ENCODE measurements around the gene TTC7B.
A peak's percentile ranks its signal among the peaks of the same experiment; 100 is the strongest.
"Not testable (repeated sequence)": the region's sequence is repeated elsewhere in the genome, so short reads cannot be mapped to it uniquely, and the experiment has no call there.

TTC7B gene, protein sequence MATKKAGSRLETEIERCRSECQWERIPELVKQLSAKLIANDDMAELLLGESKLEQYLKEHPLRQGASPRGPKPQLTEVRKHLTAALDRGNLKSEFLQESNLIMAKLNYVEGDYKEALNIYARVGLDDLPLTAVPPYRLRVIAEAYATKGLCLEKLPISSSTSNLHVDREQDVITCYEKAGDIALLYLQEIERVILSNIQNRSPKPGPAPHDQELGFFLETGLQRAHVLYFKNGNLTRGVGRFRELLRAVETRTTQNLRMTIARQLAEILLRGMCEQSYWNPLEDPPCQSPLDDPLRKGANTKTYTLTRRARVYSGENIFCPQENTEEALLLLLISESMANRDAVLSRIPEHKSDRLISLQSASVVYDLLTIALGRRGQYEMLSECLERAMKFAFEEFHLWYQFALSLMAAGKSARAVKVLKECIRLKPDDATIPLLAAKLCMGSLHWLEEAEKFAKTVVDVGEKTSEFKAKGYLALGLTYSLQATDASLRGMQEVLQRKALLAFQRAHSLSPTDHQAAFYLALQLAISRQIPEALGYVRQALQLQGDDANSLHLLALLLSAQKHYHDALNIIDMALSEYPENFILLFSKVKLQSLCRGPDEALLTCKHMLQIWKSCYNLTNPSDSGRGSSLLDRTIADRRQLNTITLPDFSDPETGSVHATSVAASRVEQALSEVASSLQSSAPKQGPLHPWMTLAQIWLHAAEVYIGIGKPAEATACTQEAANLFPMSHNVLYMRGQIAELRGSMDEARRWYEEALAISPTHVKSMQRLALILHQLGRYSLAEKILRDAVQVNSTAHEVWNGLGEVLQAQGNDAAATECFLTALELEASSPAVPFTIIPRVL

GRCh38 chr14:90815822-90816662 lies at the start of gene TTC7B:
TSS of gene TTC7B (minus strand) at chr14:90816430. CDS start at chr14:90816295, 135 bp downstream.
- Histone ChIP-seq H3K27ac (peak within 1 kb of the TSS in 10 of 21 experiments; percentile 10 to 81 (median 55)), H3K4me3 (peak within 1 kb of the TSS; percentile 40 to 63 (median 48))

GRCh38 chr14:90864741-90865140 lies 48.5 kb upstream of the TTC7B start:
- Histone ChIP-seq H3K4me3 (no peak overlapping the region), H3K27ac (no peak overlapping the region)

GRCh38 chr14:90858511-90858910 lies 42.3 kb upstream of the TTC7B start:
- H3K27ac ChIP-seq = no peak overlapping the region

DNA sequence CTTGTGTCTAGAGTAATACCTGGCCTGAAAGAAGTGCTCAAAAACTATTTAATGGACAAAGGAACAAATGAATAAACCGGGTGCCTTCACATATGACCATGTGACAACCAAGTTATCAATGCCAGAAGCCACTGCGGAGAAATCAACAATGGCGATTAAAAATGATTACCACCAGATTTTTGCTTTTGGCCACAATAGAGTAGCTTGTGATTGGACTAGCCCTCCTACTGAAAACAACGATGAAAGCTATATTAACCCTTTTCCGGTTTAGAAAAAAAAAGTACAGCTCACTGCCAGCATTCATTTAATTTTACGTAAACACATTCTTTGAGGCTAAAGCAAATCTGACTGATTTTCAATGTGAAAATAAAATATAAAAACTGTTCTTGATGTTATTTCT lies 41.6 kb upstream of the TTC7B start:
- no peak overlapping the region for H3K27ac ChIP-seq

More at GRCh38 chr14:90858511-90858910, 42.3 kb upstream of the TTC7B start:
- no peak overlapping the region for H3K4me3 ChIP-seq

GRCh38 chr14:90856115-90856514 lies 39.9 kb upstream of the TTC7B start:
- H3K27ac ChIP-seq, H3K4me3 ChIP-seq: not testable (repeated sequence)

More for the DNA sequence above, 41.6 kb upstream of the TTC7B start:
- H3K4me3 ChIP-seq = no peak overlapping the region

DNA sequence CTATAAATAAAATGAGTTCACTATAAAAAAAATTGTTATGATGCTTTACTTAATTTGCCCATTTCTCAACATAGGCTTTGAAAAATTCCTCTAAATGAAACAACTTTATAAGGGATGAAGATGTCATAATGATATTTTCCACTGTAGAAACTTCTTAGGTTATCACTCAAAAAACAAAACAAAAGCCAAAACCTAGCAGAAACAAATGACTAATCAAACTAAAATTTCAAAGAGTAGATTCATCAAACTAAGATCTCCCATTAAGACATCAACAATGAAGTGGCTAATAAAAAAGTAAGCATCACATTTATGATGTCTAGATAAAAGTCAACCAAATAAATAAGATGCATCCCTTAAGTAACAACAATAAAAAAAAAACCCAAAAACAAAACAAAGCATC lies 36.9 kb upstream of the TTC7B start:
- no peak overlapping the region for H3K27ac ChIP-seq
- H3K4me3 ChIP-seq = no peak overlapping the region

- H3K27ac ChIP-seq = no peak overlapping the region
- H3K4me3 ChIP-seq = no peak overlapping the region
Observed at GRCh38 chr14:90851327-90852036, 35.3 kb upstream of the TTC7B start.

- H3K4me3 ChIP-seq = no peak overlapping the region
- peak overlapping the region in 1 of 21 experiments; percentile 45 for H3K27ac ChIP-seq
Observed at GRCh38 chr14:90850487-90850886, 34.3 kb upstream of the TTC7B start.

GRCh38 chr14:90849787-90850444 lies 33.7 kb upstream of the TTC7B start:
- Histone ChIP-seq H3K4me3 (no peak overlapping the region), H3K27ac (peak overlapping the region in 1 of 21 experiments; percentile 45)

DNA sequence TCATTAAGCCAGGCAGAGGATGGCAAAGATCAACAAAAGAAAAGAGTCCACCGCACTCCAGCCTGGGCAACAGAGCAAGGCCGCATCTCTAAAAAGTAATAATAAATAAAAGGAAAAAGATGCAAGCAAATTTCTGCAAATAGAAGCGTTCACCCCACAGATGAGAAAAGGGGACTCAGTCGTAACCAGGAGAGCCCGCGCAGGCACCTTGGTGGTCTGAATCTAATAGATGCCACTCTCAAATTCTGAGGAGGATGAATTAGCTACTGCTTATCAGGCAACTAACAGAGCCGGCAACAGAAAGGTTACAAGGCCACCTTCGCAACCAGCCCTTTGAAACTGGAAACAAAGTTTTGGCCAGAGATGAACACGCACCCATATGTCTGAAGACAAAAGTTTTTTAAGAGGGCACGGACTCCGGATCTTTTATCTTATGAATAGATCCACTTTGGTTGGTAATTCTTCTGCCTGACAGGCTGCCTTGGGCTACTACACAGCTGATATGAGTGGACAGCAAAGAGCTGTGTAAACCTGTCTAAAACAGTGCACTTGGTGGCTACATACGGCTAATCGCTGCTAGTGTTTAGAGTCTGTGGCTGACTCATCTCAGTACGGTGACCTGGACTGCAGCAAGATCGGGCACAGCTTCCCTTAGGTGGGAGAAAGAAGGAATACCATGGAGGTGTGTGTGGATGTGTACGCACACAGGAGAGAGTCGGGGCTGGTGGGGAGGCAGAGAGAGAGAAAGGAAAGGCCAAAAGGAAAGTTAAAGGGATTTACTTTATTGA lies 32.9 kb upstream of the TTC7B start:
- Histone ChIP-seq H3K4me3 (no peak overlapping the region), H3K27ac (no peak overlapping the region)

- H3K27ac ChIP-seq = no peak overlapping the region
Observed at GRCh38 chr14:90846511-90846910, 30.3 kb upstream of the TTC7B start.

DNA sequence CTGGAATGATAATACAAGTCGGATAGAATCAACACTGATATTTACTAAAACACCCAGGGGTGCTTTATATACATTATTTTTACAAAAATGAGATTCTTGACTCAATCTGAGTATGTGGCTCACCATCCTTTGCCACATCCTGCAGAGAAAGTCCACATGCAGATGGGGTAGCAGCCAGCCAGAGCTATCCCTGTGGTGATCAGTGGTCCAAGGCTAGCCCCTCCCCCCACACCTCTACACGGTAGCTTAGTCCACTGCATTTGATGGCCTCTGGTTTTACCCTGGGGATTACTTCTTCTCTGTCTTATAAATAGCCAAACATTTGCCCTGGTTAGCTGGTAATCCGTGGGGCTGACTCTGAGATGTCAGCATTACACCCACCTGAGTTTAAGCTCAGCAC lies 28.1 kb upstream of the TTC7B start:
- Histone ChIP-seq H3K27ac (no peak overlapping the region), H3K4me3 (no peak overlapping the region)

More at GRCh38 chr14:90846511-90846910, 30.3 kb upstream of the TTC7B start:
- no peak overlapping the region for H3K4me3 ChIP-seq

DNA sequence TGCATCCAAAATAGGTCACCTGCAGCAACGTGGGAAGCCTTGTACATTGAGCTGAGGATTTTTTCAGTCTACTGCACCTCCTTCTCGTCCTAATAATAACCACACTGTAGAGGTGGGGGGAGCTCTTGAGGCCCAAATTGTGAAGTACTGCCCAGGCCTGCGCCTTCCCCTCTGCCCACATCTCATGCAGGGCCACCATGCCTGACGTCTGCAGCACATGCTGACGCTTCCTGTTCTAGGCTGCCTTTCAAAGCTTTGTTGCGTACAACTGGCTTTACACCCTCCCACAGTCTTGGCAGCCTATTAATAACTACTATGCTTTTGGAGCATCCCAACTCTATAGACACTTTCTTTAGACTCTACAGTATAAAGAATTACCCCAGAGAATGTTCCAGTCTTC lies 26.5 kb upstream of the TTC7B start:
- H3K4me3 ChIP-seq = no peak overlapping the region
- H3K27ac ChIP-seq = no peak overlapping the region

DNA sequence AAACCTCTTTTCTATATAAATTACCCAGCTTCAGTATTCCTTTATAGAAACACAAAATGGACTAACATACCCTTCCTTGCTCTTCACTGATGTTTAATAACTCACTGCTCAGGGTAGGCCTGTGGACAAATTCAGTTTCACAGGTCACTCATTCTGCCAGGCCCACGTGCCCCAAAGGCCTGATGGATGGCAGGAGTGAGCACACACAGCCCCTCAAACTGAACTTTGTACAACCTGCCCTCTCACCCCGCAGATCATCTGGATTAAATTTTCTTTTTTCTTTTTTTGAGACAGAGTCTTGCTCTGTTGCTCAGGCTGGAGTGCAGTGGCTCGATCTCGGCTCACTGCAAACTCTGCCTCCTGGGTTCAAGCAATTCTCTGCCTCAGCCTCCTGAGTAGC lies 24.4 kb upstream of the TTC7B start:
- H3K27ac ChIP-seq, H3K4me3 ChIP-seq: not testable (repeated sequence)

DNA sequence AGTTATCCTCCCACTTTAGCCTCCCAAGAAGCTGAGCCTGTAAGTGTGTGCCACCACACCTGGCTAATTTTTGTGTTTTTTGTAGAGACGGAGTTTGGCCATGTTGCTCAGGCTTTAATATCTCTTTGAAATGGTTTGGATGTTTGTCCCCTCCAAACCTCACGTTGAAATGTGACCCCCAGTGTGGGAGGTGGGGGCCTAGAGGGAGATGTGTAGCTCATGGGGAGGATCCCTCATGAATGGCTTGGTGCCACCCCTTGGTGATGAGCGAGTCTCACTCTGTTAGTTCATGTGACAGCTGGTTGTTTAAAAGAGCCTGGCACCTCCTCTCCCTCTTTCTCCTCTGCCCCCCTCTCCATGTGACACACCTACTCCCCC lies 23.6 kb upstream of the TTC7B start:
- Histone ChIP-seq H3K4me3 (no peak overlapping the region), H3K27ac (peak overlapping the region in 14 of 21 experiments; percentile 23 to 78 (median 60))

DNA sequence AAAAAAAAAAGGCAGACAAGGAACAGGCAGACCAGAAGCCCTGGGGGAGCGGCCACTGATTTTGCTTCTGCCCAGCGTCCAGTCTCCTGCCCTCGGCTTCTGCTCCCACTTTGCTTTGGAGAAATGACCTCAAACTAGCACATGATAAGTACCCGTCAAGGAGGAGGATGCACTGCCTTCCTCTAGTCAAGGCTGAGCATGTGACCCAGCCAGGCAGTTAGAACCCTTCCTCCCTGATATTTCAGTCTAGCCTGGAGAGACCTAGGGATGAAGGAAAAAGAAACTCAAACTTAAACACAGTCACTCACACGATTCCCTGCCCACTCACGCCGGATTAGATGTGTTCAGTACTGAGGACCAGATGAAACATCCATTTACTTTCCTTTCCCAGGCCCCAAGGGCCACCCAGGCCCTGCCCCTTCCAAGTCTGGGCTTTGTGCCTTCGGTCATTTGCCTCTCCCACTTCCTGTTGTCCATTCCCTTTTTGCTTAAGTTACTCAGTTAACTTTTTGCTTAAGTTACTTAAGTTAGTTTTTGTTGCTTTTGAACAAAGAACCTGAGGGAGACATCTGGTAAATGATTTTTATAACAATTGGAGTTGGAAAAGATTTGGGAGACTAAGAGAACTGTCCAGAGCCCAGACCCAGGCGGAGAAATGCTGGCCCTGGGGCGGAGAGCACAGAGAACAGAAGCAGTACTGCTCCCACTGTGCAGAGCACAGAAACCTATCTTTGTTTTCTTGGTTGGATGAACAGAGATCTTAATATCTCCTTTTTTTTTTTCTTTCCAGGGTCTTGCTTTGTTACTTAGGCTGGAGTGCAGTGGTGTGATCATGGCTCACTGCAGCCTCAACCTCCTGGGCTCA lies 23.0 kb upstream of the TTC7B start:
- H3K4me3 ChIP-seq = no peak overlapping the region

DNA sequence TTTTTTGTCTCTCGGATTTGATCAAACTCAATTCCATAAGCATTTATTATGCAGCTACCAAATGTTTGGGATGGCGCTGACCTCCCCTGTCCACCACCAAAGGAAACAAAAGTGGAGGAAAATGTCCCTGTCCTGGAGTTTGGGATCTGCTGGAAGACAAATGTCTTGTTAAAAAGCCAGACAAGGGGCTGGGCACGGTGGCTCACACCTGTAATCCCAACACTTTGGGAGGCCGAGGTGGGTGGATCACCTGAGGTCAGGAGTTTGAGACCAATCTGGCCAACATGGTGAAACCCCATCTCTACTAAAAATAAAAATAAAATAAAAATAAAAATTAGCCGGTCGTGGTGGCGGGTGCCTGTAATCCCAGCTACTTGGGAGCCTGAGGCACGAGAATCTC lies 22.3 kb upstream of the TTC7B start:
- not testable (repeated sequence) for H3K4me3 ChIP-seq
- peak overlapping the region in 13 of 21 experiments; percentile 2 to 78 (median 61) for H3K27ac ChIP-seq

More for the DNA sequence above, 23.0 kb upstream of the TTC7B start:
- H3K27ac ChIP-seq = peak overlapping the region in 17 of 21 experiments; percentile 2 to 78 (median 60)
